ENCODE data around the gene MRTFA.

GRCh38 chr22:40414838-40415505 lies 221.5 kb downstream of the MRTFA start:
- TF ChIP-seq, protein P1, sequence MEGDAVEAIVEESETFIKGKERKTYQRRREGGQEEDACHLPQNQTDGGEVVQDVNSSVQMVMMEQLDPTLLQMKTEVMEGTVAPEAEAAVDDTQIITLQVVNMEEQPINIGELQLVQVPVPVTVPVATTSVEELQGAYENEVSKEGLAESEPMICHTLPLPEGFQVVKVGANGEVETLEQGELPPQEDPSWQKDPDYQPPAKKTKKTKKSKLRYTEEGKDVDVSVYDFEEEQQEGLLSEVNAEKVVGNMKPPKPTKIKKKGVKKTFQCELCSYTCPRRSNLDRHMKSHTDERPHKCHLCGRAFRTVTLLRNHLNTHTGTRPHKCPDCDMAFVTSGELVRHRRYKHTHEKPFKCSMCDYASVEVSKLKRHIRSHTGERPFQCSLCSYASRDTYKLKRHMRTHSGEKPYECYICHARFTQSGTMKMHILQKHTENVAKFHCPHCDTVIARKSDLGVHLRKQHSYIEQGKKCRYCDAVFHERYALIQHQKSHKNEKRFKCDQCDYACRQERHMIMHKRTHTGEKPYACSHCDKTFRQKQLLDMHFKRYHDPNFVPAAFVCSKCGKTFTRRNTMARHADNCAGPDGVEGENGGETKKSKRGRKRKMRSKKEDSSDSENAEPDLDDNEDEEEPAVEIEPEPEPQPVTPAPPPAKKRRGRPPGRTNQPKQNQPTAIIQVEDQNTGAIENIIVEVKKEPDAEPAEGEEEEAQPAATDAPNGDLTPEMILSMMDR (conservative IDR thresholded peaks at IDR 0.05 in 1 of 2, IDR thresholded peaks at IDR 0.05 in 1 of 2; ENCODE audit: extremely low read depth in 1 of 2, insufficient read depth in 1 of 2, low read depth in 1 of 2, low read length in 2 of 2) = no peak
- TF ChIP-seq EZH2 (IDR thresholded peaks at IDR 0.05; ENCODE audit: borderline replicate concordance, low read length) = no peak
